GM21447 (cell line): ENCODE results near the gene ZNG1E.
"Not testable (repeated sequence)": the region's sequence is repeated elsewhere in the genome, so short reads cannot be mapped to it uniquely, and the experiment has no call there.

Experiments
- ATAC-seq: cut with Tn5 transposase; IDR thresholded peaks from one replicate; pipeline ENCODE4 v1.9.1; 2021; ENCODE audit not compliant: unreplicated experiment

ZNG1E gene

DNA sequence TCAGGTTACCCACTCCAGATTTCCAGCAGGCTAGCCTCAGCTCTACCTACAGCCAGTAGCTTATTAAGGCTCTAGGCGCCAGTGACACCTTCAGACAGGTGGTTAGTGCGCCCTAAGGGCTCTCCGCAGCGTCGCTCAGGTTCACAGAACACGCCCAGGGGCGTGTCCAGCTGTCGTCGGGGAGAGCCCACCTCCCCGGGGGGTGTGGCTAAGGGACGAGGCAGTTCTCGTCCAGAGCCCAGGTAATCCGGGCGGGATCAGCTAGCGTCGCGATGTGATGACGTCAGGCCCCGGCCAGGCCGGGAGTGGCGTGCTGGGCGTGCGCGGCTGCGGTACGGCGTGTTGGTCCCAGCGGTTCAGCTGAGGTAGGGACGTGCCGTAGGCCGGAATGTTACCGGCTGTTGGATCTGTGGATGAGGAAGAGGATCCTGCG is at the start of gene ZNG1E:
Gene ZNG1E, plus strand, starts transcription at position 340 of the 433 bp plus-strand sequence. Its CDS starts 49 bp downstream, at position 389.
- ATAC-seq = not testable (repeated sequence)

DNA sequence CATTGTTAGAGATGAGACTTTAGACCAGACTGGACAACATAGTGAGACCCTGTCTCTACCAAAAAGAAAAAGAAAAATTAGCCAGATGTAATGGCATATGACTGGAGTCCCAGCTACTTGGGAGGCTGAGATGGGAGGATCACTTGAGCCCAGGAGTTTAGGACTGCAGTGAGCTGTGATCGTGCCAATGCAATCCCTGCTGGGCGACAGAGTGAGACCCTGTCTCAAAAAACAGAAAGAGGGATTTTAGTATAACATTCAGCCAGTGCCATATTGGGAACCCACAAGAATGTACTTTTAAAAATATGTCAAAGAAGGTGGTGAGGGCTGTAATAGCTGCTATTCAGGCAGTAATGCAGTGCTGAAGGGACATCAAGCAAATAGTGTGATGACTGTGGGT is 2.1 kb upstream of the ZNG1E start:
- not testable (repeated sequence) for ATAC-seq

GRCh38 chr9:65675018-65675417 is 710 bp upstream of the ZNG1E start:
- ATAC-seq = not testable (repeated sequence)

- ATAC-seq = not testable (repeated sequence)
Observed at GRCh38 chr9:65676389-65676788, 661 bp downstream of the ZNG1E start.

GRCh38 chr9:65678533-65678932 is 2.8 kb downstream of the ZNG1E start:
- not testable (repeated sequence) for ATAC-seq

DNA sequence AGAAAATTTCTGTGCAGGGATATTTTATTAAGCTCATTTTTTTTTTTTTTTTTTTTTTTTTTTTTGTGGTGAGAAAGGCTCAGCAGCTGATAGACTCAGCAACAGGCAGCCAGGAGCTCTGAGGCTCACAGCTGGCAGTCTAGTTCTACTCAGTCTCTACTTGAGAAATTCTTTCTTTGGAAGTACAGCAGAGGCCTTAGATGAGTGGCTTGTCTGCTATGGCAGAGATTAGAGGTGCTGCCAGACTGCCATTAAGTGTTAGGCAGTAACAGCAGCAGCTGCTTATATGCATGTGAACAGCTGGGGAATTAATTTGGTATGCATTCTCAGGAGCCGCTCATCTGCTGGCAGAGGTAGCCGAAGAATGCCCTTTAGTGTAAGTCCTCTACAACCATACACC is 27.8 kb downstream of the ZNG1E start:
- not testable (repeated sequence) for ATAC-seq

GRCh38 chr9:65714445-65714844 is 38.7 kb downstream of the ZNG1E start:
- not testable (repeated sequence) for ATAC-seq

GRCh38 chr9:65737096-65737564 is 61.4 kb downstream of the ZNG1E start, which contains the start of gene FOXD4L4:
Gene FOXD4L4, plus strand, starts transcription at chr9:65737146. Its CDS starts 0 bp downstream, at chr9:65737146.
- ATAC-seq = not testable (repeated sequence)

- not testable (repeated sequence) for ATAC-seq
Observed at GRCh38 chr9:65738133-65738532, 62.4 kb downstream of the ZNG1E start.
